ENCODE results near the gene PRKN. TPM values are rescaled to one million over a fixed set of nuclear protein-coding genes. Genes with fewer than 3 reads are reported as not detected.

Gene PRKN
- total RNA-seq, 4 donors from 2014 or later, result 4.4 to 669 (median 10.5) TPM

DNA sequence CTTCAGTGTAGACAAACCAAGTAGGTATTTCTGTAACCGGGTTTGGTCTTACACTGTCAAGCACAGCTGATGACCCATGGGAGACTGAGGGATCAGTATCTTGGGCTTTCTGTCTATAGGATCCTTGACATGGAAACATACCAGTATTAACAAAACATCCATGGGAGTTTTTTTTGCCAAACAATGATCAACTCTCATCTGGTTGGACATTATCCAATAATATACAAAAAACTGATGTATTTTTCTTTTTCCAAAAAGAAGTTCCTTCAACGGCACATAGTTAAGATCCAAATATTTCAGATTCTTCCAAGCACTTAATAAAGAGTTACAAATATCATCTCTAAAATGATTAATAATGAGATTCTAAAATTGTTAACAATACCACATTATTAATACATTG lies 459.9 kb downstream of the PRKN start:
- H3K4me1 ChIP-seq, result no peaks in the 10 kb centered on the region
- DNase-seq, result no peak
- TF ChIP-seq POLR2A (IDR thresholded peaks at IDR 0.05), result no peak
- TF ChIP-seq, protein P1, sequence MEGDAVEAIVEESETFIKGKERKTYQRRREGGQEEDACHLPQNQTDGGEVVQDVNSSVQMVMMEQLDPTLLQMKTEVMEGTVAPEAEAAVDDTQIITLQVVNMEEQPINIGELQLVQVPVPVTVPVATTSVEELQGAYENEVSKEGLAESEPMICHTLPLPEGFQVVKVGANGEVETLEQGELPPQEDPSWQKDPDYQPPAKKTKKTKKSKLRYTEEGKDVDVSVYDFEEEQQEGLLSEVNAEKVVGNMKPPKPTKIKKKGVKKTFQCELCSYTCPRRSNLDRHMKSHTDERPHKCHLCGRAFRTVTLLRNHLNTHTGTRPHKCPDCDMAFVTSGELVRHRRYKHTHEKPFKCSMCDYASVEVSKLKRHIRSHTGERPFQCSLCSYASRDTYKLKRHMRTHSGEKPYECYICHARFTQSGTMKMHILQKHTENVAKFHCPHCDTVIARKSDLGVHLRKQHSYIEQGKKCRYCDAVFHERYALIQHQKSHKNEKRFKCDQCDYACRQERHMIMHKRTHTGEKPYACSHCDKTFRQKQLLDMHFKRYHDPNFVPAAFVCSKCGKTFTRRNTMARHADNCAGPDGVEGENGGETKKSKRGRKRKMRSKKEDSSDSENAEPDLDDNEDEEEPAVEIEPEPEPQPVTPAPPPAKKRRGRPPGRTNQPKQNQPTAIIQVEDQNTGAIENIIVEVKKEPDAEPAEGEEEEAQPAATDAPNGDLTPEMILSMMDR (IDR thresholded peaks at IDR 0.05), result no peak
- no peaks in the 10 kb centered on the region for H3K27me3 ChIP-seq
- no peak overlapping the region for H3K27ac ChIP-seq
- H3K4me3 ChIP-seq, result no peak overlapping the region
- H3K36me3 ChIP-seq, result no peaks in the 10 kb centered on the region
- no peaks in the 10 kb centered on the region for H3K9me3 ChIP-seq

DNA sequence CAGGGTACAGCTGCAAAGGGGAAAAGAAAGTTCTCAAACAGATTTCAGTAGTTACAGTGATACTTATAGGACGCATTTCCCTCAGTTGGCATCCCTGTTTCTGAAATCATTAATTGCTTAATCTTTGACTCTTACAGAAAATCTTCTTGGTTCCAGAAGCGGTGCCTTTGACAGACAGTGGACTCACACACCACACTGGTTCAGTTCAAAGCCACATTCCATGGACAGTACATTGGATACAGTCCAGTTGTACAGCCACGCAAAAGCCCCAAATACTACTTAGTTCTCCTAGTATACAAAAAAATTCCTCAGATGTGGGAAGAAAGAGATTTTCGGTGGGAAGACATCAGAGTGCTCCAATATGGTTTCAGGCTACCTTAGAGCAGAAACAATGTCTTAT lies 460.4 kb downstream of the PRKN start:
- no peak for DNase-seq
- no peaks in the 10 kb centered on the region for H3K27me3 ChIP-seq
- no peaks in the 10 kb centered on the region for H3K36me3 ChIP-seq
- TF ChIP-seq POLR2A (IDR thresholded peaks at IDR 0.05), result no peak
- TF ChIP-seq, protein P1 (IDR thresholded peaks at IDR 0.05), result no peak
- H3K27ac ChIP-seq, result no peak overlapping the region
- no peaks in the 10 kb centered on the region for H3K4me1 ChIP-seq
- no peak overlapping the region for H3K4me3 ChIP-seq
- no peaks in the 10 kb centered on the region for H3K9me3 ChIP-seq

DNA sequence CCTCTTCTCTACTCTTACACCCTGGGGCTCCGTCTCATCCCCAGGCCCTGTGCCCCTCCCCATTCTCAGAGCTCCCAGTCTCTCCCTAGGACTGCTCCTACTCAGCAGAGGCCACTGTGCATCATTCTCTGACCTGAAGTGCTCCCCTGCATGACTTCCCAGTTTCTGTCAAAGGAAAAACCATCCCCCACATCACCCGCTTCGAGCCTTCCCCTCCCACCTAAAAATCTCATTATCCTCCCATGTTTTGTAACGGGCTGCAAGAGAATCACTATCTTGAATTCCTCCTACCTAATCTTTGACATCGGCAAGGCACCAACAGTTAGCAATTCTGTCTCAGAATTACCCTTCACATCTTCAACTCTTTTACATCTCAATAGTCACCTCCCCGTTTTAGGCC lies 463.0 kb downstream of the PRKN start:
- no peak for DNase-seq
- Histone ChIP-seq H3K36me3 (no peaks in the 10 kb centered on the region), H3K9me3 (no peaks in the 10 kb centered on the region), H3K4me3 (no peak overlapping the region), H3K27ac (no peak overlapping the region), H3K27me3 (no peaks in the 10 kb centered on the region), H3K4me1 (no peaks in the 10 kb centered on the region)
- TF ChIP-seq, protein P1 (IDR thresholded peaks at IDR 0.05), result no peak
- TF ChIP-seq POLR2A (IDR thresholded peaks at IDR 0.05), result no peak

DNA sequence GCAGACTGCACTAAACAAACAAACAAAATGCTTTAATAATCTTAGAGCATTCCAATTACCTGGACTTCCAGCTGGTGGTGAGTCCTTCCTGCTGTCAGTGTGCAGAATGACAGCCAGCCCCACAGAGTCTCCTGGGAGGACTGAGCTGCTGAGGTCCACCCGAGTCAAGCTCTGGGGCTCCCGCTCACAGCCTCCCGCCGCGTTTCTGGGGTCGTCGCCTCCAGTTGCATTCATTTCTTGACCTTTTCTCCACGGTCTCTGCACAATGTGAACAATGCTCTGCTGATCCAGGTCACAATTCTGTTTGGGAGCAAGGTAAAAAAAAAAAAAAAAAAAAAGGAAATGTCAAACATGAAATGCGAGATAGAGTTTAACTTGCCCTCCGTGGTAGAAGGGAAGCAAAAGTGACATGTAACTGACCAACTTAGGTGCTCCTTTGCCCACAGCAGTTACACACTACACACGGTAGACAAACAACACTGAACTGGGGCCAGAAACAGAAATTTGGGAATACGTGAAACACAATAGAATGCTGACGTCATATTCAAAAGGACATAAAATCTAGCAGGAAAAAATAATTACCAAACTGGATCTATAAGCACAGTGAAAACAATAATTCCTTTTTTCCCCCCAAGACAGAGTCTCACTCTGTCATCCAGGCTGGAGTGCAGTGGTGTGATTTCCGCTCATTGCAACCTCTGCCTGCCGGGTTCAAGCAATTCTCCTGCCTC lies 464.9 kb downstream of the PRKN start:
- no peak for DNase-seq
- no peaks in the 10 kb centered on the region for H3K9me3 ChIP-seq
- TF ChIP-seq POLR2A (IDR thresholded peaks at IDR 0.05), result no peak
- TF ChIP-seq, protein P1 (IDR thresholded peaks at IDR 0.05), result no peak
- no peak overlapping the region for H3K27ac ChIP-seq
- no peak overlapping the region for H3K4me3 ChIP-seq
- no peaks in the 10 kb centered on the region for H3K36me3 ChIP-seq
- H3K4me1 ChIP-seq, result no peaks in the 10 kb centered on the region
- no peaks in the 10 kb centered on the region for H3K27me3 ChIP-seq

DNA sequence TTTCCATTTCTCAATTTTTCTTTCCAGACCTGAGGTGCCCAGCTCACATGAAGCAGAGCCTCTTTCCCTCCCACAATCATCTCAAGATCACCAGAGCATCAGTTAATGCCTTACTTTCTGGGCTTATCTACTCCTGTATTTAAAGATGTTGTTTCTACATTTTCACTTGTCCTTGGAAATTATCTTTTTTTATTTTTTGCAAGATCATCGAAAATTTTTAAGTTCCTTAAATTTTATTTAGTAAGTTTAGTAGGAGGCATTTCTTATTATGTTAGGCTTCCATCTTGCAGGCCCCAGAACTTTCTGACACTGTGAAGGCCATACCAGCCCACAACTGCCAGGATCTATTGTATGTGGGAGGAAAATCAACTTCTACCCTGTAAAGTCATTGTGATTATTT lies 466.0 kb downstream of the PRKN start:
- H3K27ac ChIP-seq, result no peak overlapping the region
- H3K36me3 ChIP-seq, result no peaks in the 10 kb centered on the region
- no peaks in the 10 kb centered on the region for H3K9me3 ChIP-seq
- DNase-seq, result no peak
- no peak overlapping the region for H3K4me3 ChIP-seq
- H3K27me3 ChIP-seq, result no peaks in the 10 kb centered on the region
- TF ChIP-seq POLR2A (IDR thresholded peaks at IDR 0.05), result no peak
- TF ChIP-seq, protein P1 (IDR thresholded peaks at IDR 0.05), result no peak
- H3K4me1 ChIP-seq, result no peaks in the 10 kb centered on the region
